GM03348 (cell line): ENCODE results near the gene CGB5.
"Not testable (repeated sequence)": the region's sequence is repeated elsewhere in the genome, so short reads cannot be mapped to it uniquely, and the experiment has no call there.

Experiments
- DNase-seq: peaks from one replicate; pipeline ENCODE4 v3.0.0; 2012; ENCODE audit warnings: low spot score

CGB5 gene

GRCh38 chr19:49020931-49021895 lies 22.4 kb upstream of the CGB5 start:
- DNase-seq: no peak

DNA sequence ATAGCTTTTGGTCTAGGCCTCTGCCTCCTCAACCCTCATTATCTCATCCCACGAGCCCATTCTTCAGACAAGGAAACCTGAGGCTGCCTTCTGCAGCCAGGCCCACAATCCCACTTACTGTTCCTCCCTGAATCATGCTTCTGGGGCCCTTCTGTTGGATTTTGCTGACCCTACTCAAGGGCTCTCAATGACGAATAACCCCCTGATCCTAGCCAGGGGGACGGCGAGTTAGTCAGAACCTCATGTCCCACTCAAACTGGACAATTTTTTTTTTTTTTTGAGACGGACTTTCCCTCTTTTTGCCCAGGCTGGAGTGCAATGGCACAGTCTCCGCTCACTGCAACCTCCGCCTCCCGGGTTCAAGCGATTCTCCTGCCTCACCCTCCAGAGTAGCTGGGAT lies 21.5 kb upstream of the CGB5 start:
- DNase-seq: no peak

GRCh38 chr19:49024233-49024632 lies 19.4 kb upstream of the CGB5 start, which contains the start of gene CGB3:
CGB3 (minus strand) TSS chr19:49024333; CDS start chr19:49023971, 362 bp downstream.
- DNase-seq: not testable (repeated sequence)

- not testable (repeated sequence) for DNase-seq
Observed at GRCh38 chr19:49025088-49025487, 18.6 kb upstream of the CGB5 start.

DNA sequence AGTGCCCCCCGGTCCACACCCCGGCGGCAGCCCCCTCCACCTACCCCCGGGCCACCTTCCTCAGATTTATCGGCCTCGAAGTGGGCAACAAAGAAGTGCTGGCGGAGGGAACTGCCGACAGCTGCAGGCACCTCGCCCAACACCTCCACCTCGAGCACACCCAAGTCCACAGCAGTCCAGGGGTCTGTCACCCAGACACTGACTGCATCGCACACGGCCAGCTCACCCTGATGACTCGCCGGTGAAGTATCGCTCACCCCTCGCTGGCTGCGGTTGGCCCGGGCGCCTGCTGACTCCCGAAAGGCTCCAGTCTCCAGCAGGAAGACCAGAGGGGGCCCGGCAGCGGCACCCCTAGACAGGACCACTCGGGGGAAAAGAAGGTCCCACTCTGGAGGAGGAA lies 18.0 kb upstream of the CGB5 start:
- not testable (repeated sequence) for DNase-seq

- DNase-seq: not testable (repeated sequence)
Observed at GRCh38 chr19:49028686-49029085, 15.0 kb upstream of the CGB5 start.

- DNase-seq: not testable (repeated sequence)
Observed at GRCh38 chr19:49029749-49030148, 13.9 kb upstream of the CGB5 start.

- DNase-seq: not testable (repeated sequence)
Observed at GRCh38 chr19:49030323-49030722, 13.3 kb upstream of the CGB5 start.

DNA sequence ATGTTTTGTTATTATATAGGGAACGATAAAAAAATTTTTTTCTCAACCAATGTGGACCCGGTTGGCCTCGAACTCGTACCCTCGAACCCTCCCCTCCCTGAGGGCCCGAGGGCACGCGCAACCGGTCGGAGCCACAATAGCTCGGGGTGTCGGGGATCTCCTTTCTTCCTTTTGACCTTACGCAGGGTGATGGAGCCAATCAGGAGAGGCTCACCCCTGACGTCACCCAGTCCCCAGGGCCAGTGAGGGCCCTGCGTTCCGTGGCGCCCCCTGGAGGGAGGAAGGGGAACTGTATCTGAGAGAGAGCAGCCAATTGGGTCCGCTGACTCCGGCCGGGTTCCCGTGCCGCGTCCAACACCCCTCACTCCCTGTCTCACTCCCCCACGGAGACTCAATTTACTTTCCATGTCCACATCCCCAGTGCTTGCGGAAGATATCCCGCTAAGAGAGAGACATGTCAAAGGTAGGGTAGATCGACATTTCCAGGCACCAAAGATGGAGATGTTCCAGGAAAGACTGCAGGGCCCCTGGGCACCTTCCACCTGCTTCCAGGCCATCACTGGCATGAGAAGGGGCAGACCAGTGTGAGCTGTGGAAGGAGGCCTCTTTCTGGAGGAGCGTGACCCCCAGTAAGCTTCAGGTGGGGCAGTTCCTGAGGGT lies 11.9 kb upstream of the CGB5 start, which contains the start of gene CGB2:
CGB2 (plus strand) TSS at position 249 of the 660 bp plus-strand sequence; CDS start at position 455, 206 bp downstream.
- DNase-seq: not testable (repeated sequence)

DNA sequence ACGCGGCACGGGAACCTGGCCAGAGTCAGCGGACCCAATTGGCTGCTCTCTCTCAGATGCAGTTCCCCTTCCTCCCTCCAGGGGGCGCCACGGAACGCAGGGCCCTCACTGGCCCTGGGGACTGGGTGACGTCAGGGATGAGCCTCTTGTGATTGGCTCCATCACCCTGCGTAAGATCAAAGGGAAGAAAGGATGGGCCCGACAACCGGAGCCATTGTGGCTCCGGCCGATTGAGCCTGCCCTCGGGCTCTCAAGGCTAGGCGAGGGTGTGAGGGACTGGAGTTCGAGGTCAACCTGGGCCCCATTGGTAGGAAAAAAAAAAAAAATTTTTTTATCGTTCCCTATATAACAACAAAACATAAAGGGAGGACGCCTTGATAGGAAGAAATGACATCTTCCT lies 6.8 kb upstream of the CGB5 start, which contains the start of gene CGB1:
CGB1 (minus strand) TSS at position 81 of the 400 bp plus-strand sequence. CDS start 184 bp downstream, outside the sequence.
- not testable (repeated sequence) for DNase-seq

- DNase-seq: not testable (repeated sequence)
Observed at GRCh38 chr19:49038111-49038510, 5.5 kb upstream of the CGB5 start.

DNA sequence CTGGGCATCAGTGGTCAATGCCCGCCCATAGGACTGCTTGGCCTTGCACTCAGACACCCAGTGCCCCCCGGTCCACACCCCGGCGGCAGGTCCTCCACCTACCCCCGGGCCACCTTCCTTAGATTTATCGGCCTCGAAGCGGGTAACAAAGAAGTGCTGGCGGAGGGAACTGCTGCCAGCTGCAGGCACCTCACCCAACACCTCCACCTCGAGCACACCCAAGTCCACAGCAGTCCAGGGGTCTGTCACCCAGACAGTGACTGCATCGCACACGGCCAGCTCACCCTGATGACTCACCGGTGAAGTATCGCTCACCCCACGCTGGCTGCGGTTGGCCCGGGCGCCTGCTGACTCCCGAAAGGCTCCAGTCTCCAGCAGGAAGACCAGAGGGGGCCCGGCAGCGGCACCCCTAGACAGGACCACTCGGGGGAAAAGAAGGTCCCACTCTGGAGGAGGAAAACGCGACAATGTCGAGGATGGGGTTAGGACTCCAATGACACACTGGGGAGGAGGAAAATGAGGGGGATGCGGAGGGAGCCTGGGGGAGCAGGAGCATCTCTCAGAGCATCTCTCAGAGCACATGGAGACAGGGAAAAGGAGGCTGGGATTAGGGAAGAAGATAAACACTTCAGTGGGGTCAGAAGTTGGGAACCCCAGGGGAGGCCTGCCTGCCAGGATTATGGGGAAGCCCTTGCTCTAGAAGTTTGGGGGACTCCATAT lies 4.9 kb upstream of the CGB5 start:
- peak; percentile 63 for DNase-seq

GRCh38 chr19:49039736-49040135 lies 3.9 kb upstream of the CGB5 start:
- not testable (repeated sequence) for DNase-seq

- no peak for DNase-seq
Observed at GRCh38 chr19:49042177-49042576, 1.5 kb upstream of the CGB5 start.

- not testable (repeated sequence) for DNase-seq
Observed at GRCh38 chr19:49042666-49043065, 982 bp upstream of the CGB5 start.

GRCh38 chr19:49049011-49049410 lies 5.4 kb downstream of the CGB5 start, which contains the start of gene CGB8:
CGB8 (minus strand) TSS chr19:49049111; CDS start chr19:49048739, 372 bp downstream.
- DNase-seq: not testable (repeated sequence)

GRCh38 chr19:49049834-49050233 lies 6.2 kb downstream of the CGB5 start:
- DNase-seq: not testable (repeated sequence)

- peak; percentile 71 for DNase-seq
Observed at GRCh38 chr19:49050376-49051033, 6.9 kb downstream of the CGB5 start.

DNA sequence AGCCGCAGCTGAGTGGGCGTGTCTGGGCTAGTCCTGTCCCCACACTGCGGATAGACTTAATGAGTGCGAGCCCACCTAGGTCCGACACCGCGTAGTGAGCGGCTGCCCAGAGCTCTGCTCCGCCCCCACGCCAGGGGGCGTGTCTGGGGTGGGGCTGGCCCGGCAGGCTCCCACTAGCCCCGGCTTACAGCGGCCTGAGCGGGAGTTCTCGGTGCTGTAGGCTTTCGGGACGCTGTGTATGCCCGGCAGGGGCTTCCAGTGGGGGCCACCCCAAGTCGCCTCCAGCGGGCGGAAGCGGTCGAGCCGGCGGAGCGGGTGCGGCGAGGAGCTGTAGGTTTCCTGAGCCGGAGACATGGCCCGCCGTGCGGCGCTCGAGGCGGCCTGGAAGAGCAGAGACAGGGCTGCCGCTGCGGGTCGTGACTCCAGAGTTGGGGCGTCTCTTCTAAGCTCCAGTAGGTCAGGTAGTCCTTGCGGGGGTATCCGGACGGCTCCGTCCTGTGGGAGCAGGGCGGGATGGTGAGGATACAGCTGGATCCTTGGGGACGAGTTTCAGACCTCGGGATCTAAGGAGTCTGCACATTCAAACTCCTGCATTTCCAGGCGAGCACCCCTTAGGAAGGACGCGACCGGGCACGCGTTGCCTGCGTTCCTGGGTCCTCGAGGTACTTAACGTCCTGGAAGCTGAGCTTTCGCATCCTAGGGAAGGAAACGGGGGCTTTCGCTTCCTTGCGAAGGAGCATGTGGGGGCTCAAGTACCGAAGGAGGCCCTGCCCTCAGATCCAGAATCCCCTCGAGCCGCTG lies 12.7 kb downstream of the CGB5 start:
- DNase-seq: peak; percentile 93

- DNase-seq: not testable (repeated sequence)
Observed at GRCh38 chr19:49056902-49057596, 13.4 kb downstream of the CGB5 start.
